G401 (cell line): Measurements from ENCODE around the gene SPATA17. TPM values are rescaled to one million over a fixed set of nuclear protein-coding genes. Genes with fewer than 3 reads are reported as not detected.
A peak's percentile ranks its signal among the peaks of the same experiment; 100 is the strongest.
"Not testable (repeated sequence)": the region's sequence is repeated elsewhere in the genome, so short reads cannot be mapped to it uniquely, and the experiment has no call there.

ENCODE experiments used
- DNase-seq: peaks from one replicate; pipeline ENCODE4 v3.0.0-alpha.2; 2015; ENCODE audit warnings: low spot score
- in situ Hi-C: cut with HindIII; loops from 2 replicates; pipeline ENCODE4 v1.10.0; 2016; ENCODE audit warnings: low sequenced_read_pairs, mixed read lengths
- total RNA-seq: library from RNA; depleted of rRNA; stranded (reverse); fragments of >200 nt; shearing (Covaris generic); gene quantifications from 2 replicates; pipeline ENCODE4 v1.2.3, GENCODE V29; 2014; rRNA removed

The SPATA17 gene
- 1.2 and 2.3 TPM in 2 replicates for total RNA-seq

GRCh38 chr1:217630711-217631591 lies at the start of gene SPATA17, which contains the start of gene GPATCH2:
TSS of gene SPATA17 (plus strand) at chr1:217631344. CDS start at chr1:217631379, 35 bp downstream.
TSS of gene GPATCH2 (minus strand) at chr1:217631090. CDS start at chr1:217630971, 119 bp downstream.
- in situ Hi-C loops = no loop called here
- DNase-seq = peak; percentile 88

- in situ Hi-C loops, DNase-seq: not testable (repeated sequence)
These were observed 46.8 kb upstream of the SPATA17 start for GRCh38 chr1:217584286-217584811.

- no peak for DNase-seq
- in situ Hi-C loops = no loop called here
These were observed 45.6 kb upstream of the SPATA17 start for GRCh38 chr1:217585577-217585976.

- in situ Hi-C loops = no loop called here
- DNase-seq = no peak
These were observed 44.6 kb upstream of the SPATA17 start for GRCh38 chr1:217586586-217586985.

GRCh38 chr1:217590598-217590997 lies 40.5 kb upstream of the SPATA17 start:
- in situ Hi-C loops = no loop called here
- DNase-seq = no peak

- in situ Hi-C loops = no loop called here
- DNase-seq = no peak
These were observed 32.0 kb upstream of the SPATA17 start for GRCh38 chr1:217599154-217599553.

- in situ Hi-C loops = no loop called here
- no peak for DNase-seq
These were observed 28.8 kb upstream of the SPATA17 start for GRCh38 chr1:217602380-217602779.

GRCh38 chr1:217605390-217605789 lies 25.8 kb upstream of the SPATA17 start:
- DNase-seq = no peak
- in situ Hi-C loops = no loop called here

GRCh38 chr1:217614200-217614712 lies 16.9 kb upstream of the SPATA17 start:
- in situ Hi-C loops = no loop called here
- DNase-seq = no peak

- in situ Hi-C loops = no loop called here
- DNase-seq = no peak
These were observed 14.0 kb upstream of the SPATA17 start for GRCh38 chr1:217617126-217617525.

- DNase-seq = no peak
- in situ Hi-C loops = no loop called here
These were observed 10.3 kb upstream of the SPATA17 start for GRCh38 chr1:217620814-217621213.

- in situ Hi-C loops = no loop called here
These were observed 9.1 kb upstream of the SPATA17 start for GRCh38 chr1:217622042-217622441.

GRCh38 chr1:217626321-217626720 lies 4.8 kb upstream of the SPATA17 start:
- in situ Hi-C loops = no loop called here
- no peak for DNase-seq

More at GRCh38 chr1:217622042-217622441, 9.1 kb upstream of the SPATA17 start:
- no peak for DNase-seq

GRCh38 chr1:217627431-217627830 lies 3.7 kb upstream of the SPATA17 start:
- DNase-seq = no peak
- in situ Hi-C loops = no loop called here

GRCh38 chr1:217642455-217642854 lies 11.3 kb downstream of the SPATA17 start:
- in situ Hi-C loops = no loop called here

GRCh38 chr1:217647791-217648190 lies 16.6 kb downstream of the SPATA17 start:
- no peak for DNase-seq
- in situ Hi-C loops = no loop called here

More at GRCh38 chr1:217642455-217642854, 11.3 kb downstream of the SPATA17 start:
- no peak for DNase-seq

- in situ Hi-C loops = no loop called here
- DNase-seq = no peak
These were observed 19.5 kb downstream of the SPATA17 start for GRCh38 chr1:217650674-217651073.

GRCh38 chr1:217660353-217661062 lies 29.4 kb downstream of the SPATA17 start:
- in situ Hi-C loops = no loop called here
- DNase-seq = peak; percentile 13

- in situ Hi-C loops = no loop called here
- DNase-seq = no peak
These were observed 30.3 kb downstream of the SPATA17 start for GRCh38 chr1:217661407-217661806.
